CD14-positive monocyte (primary cell): ENCODE measurements around the gene CELF1. TPM values are rescaled to one million over a fixed set of nuclear protein-coding genes. Genes with fewer than 3 reads are reported as not detected.

Source experiments
- DNase-seq, 3 donors: peaks; one replicate each; pipeline ENCODE4 v3.0.0-alpha.2; 2011 to 2022
- H2AFZ ChIP-seq: 2 replicates; pipeline ENCODE4 v1.6.0; 2012; ENCODE audit warnings: mild to moderate bottlenecking, low read depth, low read length, inconsistent platforms; ENCODE audit not compliant: insufficient read depth, poor library complexity, severe bottlenecking
- H3K27ac ChIP-seq, 2 donors: 1 replicate in 1 of 2; 2 replicates in 1 of 2; pipeline ENCODE4 v1.5.1; 2012 to 2013; ENCODE audit warnings: low read length in 2 of 2, control low read depth in 1 of 2, inconsistent platforms in 1 of 2, low read depth in 1 of 2, mild to moderate bottlenecking in 1 of 2
- H3K27me3 ChIP-seq, 2 donors: one replicate each; pipeline versions ENCODE4 v1.6.0 to v1.6.1; 2011 to 2013; ENCODE audit warnings: low read length in 2 of 2; ENCODE audit not compliant: control insufficient read depth in 2 of 2, insufficient read depth in 2 of 2
- H3K36me3 ChIP-seq, 2 donors: replicated peaks in 1 of 2; 1 replicate in 1 of 2; 2 replicates in 1 of 2; pipeline versions ENCODE4 v1.5.1 to v1.6.1; 2012 to 2013; ENCODE audit warnings: low read length in 2 of 2, control low read depth in 1 of 2, inconsistent platforms in 1 of 2, mild to moderate bottlenecking in 1 of 2; ENCODE audit not compliant: insufficient read depth in 2 of 2, control insufficient read depth in 1 of 2
- H3K4me1 ChIP-seq, 2 donors: 1 replicate in 1 of 2; 2 replicates in 1 of 2; pipeline versions ENCODE4 v1.5.1 to v1.6.1; 2012 to 2013; ENCODE audit warnings: low read length in 2 of 2, control low read depth in 1 of 2, inconsistent platforms in 1 of 2, mild to moderate bottlenecking in 1 of 2, moderate library complexity in 1 of 2; ENCODE audit not compliant: insufficient read depth in 2 of 2, control insufficient read depth in 1 of 2
- H3K4me2 ChIP-seq: replicated peaks from 2 replicates; pipeline ENCODE3; 2012; ENCODE audit warnings: low read length, moderate library complexity, mild to moderate bottlenecking; ENCODE audit not compliant: poor library complexity, severe bottlenecking; ENCODE audit errors: extremely low read depth
- H3K4me3 ChIP-seq, 3 experiments: fragments of 200-600 bp in 1 of 3; sonication (generic) in 1 of 3; replicated peaks in 1 of 3; 1 replicate in 2 of 3; 2 replicates in 1 of 3; pipeline ENCODE4 v1.5.1; 2011 to 2013; ENCODE audit warnings: low read length in 3 of 3, mild to moderate bottlenecking in 3 of 3, control low read depth in 2 of 3, low read depth in 2 of 3, inconsistent platforms in 1 of 3, moderate library complexity in 1 of 3
- H3K79me2 ChIP-seq: 2 replicates; pipeline ENCODE4 v1.6.0; 2012; ENCODE audit warnings: mild to moderate bottlenecking, control low read depth, inconsistent platforms, low read length, moderate library complexity; ENCODE audit not compliant: insufficient read depth
- H3K9ac ChIP-seq: 2 replicates; pipeline ENCODE4 v1.6.0; 2017; ENCODE audit warnings: low read length, mild to moderate bottlenecking; ENCODE audit not compliant: insufficient read depth, poor library complexity, severe bottlenecking
- H3K9me3 ChIP-seq, 2 donors: replicated peaks in 1 of 2; 1 replicate in 1 of 2; 2 replicates in 1 of 2; pipeline versions ENCODE4 v1.5.1 to v1.6.1; 2012 to 2013; ENCODE audit warnings: low read length in 2 of 2, control low read depth in 1 of 2; ENCODE audit not compliant: control insufficient read depth in 1 of 2, insufficient read depth in 1 of 2
- H4K20me1 ChIP-seq: 2 replicates; pipeline ENCODE4 v1.6.0; 2012; ENCODE audit warnings: mild to moderate bottlenecking, low read length, control low read depth, moderate library complexity; ENCODE audit not compliant: insufficient read depth
- H3K27ac Mint-ChIP-seq, 7 donors: one replicate each; pipeline ENCODE4 v1.8.0; 2020; ENCODE audit warnings: mild to moderate bottlenecking in 7 of 7, mixed read lengths in 7 of 7, moderate library complexity in 6 of 7, inconsistent platforms in 2 of 7
- H3K27me3 Mint-ChIP-seq, 3 donors: one replicate each; pipeline ENCODE4 v1.8.0; 2021 to 2022; ENCODE audit warnings: low read depth in 3 of 3, mild to moderate bottlenecking in 3 of 3, mixed read lengths in 3 of 3, moderate library complexity in 3 of 3, inconsistent platforms in 1 of 3
- H3K36me3 Mint-ChIP-seq, 2 donors: one replicate each; pipeline ENCODE4 v1.8.0; 2020; ENCODE audit warnings: mixed read lengths in 2 of 2, inconsistent platforms in 1 of 2, mild to moderate bottlenecking in 1 of 2
- H3K4me1 Mint-ChIP-seq: one replicate; pipeline ENCODE4 v1.8.0; 2020; ENCODE audit warnings: mild to moderate bottlenecking, mixed read lengths
- H3K4me3 Mint-ChIP-seq, 2 donors: one replicate each; pipeline ENCODE4 v1.8.0; 2020; ENCODE audit warnings: mild to moderate bottlenecking in 2 of 2, mixed read lengths in 2 of 2, moderate library complexity in 1 of 2
- H3K9me3 Mint-ChIP-seq, 7 donors: one replicate each; pipeline ENCODE4 v1.8.0; 2020 to 2022; ENCODE audit warnings: mixed read lengths in 7 of 7, mild to moderate bottlenecking in 6 of 7, moderate library complexity in 6 of 7, inconsistent platforms in 2 of 7
- WGBS: methylation state at CpG from one replicate; pipeline ENCODE4 v1.1.5; 2013; ENCODE audit warnings: missing lambda C conversion rate; ENCODE audit not compliant: insufficient coverage; 5-methylcytosine and 5-hydroxymethylcytosine counted together
- intact Hi-C, 2 donors: fragments of 100-400 bp; cut with micrococcal nuclease; formaldehyde crosslinking; loops; one replicate each; pipeline versions ENCODE4 v1.15.0 to v1.15.1; 2023
- polyA plus RNA-seq, 3 donors: library from polyadenylated mRNA; depleted of rRNA in 1 of 3; unstranded in 2 of 3; stranded (reverse) in 1 of 3; fragments of 300-500 nt in 2 of 3; fragments of >200 nt in 1 of 3; fragmentation: Illumina TruSeq in 2 of 3; gene quantifications; 1 replicate in 2 of 3; 2 replicates in 1 of 3; pipeline ENCODE4 v1.2.3, GENCODE V29; 2012 to 2021
- TF ChIP-seq, protein P1 (sequence below): fragments of 200-600 bp; IDR thresholded peaks from one replicate; pipeline ENCODE4 v1.8.0; 2022; ENCODE audit warnings: antibody characterized with exemption, mild to moderate bottlenecking

Gene CELF1
- polyA plus RNA-seq, 3 donors = 27.2 to 117 (median 39.9) TPM

DNA sequence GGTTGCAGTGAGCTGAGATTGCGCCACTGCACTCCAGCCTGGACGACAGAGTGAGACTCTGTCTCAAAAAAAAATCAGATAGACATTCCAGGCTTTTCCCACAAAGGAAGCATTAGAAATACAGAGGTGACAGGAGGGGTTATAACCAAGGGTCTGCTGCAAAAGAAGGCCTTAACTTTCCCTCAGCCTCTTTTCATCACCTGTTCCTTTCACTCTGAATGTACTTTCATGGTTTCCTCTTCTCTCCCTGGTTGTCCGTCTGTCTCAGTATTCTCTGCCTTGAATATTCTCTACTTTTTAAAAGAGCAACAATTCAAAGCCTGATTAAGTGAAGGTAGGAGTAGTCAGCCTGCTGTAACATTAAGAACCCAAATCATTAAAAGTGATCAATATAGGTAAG lies 50.2 kb downstream of the CELF1 start:
- H3K36me3 Mint-ChIP-seq = peaks cover 18 to 33% of the 10 kb centered on the region in 2 donors
- H4K20me1 ChIP-seq = peaks cover 99% of the 10 kb centered on the region
- peaks cover 58% of the 10 kb centered on the region for H3K4me1 Mint-ChIP-seq

DNA sequence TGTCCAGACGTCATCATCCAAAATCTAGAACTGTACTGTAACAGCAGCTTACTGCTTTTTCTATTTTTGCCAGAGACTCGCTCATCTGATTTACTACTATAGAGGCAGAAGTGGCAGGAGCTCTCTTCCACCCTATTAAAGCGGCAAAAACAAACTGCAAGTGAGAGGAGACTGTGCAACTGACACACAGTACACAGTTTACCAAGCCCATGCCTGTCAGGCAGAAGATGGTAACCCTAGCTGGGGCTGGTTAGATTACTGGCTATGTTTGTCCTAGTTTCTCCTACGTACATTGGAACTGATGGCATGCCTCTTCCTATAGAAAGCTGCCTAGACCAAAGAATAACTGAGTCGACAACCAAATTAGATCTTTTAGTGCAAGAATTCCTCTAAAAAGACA lies 51.8 kb downstream of the CELF1 start:
- Mint-ChIP-seq H3K4me3 (no peak overlapping the region), H3K9me3 (no peaks in the 10 kb centered on the region), H3K27me3 (no peaks in the 10 kb centered on the region), H3K4me1 (peaks cover 45% of the 10 kb centered on the region), H3K27ac (peak overlapping the region in 5 of 7 donors; percentile 30 to 93 (median 86)), H3K36me3 (peaks cover 22 to 30% of the 10 kb centered on the region in 2 donors)
- H3K36me3 ChIP-seq = peaks cover 0 to 14% of the 10 kb centered on the region in 2 donors
- no peak for DNase-seq
- H3K4me1 ChIP-seq = peaks cover 47 to 50% of the 10 kb centered on the region in 2 donors
- no peak overlapping the region for H3K4me3 ChIP-seq
- peaks cover 93% of the 10 kb centered on the region for H3K79me2 ChIP-seq
- 100% methylated on average over 1 of the region's 5 CpGs for WGBS
- TF ChIP-seq, protein P1, sequence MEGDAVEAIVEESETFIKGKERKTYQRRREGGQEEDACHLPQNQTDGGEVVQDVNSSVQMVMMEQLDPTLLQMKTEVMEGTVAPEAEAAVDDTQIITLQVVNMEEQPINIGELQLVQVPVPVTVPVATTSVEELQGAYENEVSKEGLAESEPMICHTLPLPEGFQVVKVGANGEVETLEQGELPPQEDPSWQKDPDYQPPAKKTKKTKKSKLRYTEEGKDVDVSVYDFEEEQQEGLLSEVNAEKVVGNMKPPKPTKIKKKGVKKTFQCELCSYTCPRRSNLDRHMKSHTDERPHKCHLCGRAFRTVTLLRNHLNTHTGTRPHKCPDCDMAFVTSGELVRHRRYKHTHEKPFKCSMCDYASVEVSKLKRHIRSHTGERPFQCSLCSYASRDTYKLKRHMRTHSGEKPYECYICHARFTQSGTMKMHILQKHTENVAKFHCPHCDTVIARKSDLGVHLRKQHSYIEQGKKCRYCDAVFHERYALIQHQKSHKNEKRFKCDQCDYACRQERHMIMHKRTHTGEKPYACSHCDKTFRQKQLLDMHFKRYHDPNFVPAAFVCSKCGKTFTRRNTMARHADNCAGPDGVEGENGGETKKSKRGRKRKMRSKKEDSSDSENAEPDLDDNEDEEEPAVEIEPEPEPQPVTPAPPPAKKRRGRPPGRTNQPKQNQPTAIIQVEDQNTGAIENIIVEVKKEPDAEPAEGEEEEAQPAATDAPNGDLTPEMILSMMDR = no peak
- no peak overlapping the region for H3K4me2 ChIP-seq
- intact Hi-C loops = loop anchor here in 1 of 2 donors (5.0 kb wide), 1 partner anchor 51 kb away; the partner anchor contains the start of gene CELF1
- no peaks in the 10 kb centered on the region for H3K9me3 ChIP-seq
- no peak overlapping the region for H3K9ac ChIP-seq
- peak overlapping the region in 1 of 2 donors; percentile 89 for H3K27ac ChIP-seq
- peaks cover 99% of the 10 kb centered on the region for H4K20me1 ChIP-seq
- H2AFZ ChIP-seq = no peak overlapping the region
- H3K27me3 ChIP-seq = no peaks in the 10 kb centered on the region

More for the DNA sequence above, 50.2 kb downstream of the CELF1 start:
- Histone ChIP-seq H3K4me2 (no peak overlapping the region), H3K79me2 (peaks cover 93% of the 10 kb centered on the region), H3K4me1 (peaks cover 52 to 56% of the 10 kb centered on the region in 2 donors), H3K9me3 (no peaks in the 10 kb centered on the region), H3K36me3 (no peaks in the 10 kb centered on the region), H3K9ac (no peak overlapping the region), H3K27me3 (no peaks in the 10 kb centered on the region), H2AFZ (no peak overlapping the region), H3K27ac (peak overlapping the region in 1 of 2 donors; percentile 45), H3K4me3 (no peak overlapping the region)
- intact Hi-C loops = loop anchor here in 1 of 2 donors (5.0 kb wide), 1 partner anchor 50 kb away; the partner anchor contains the start of gene CELF1
- Mint-ChIP-seq H3K4me3 (no peak overlapping the region), H3K27me3 (no peaks in the 10 kb centered on the region), H3K27ac (peak overlapping the region in 2 of 7 donors; percentile 40 to 44), H3K9me3 (no peaks in the 10 kb centered on the region)
- no peak for DNase-seq
- WGBS = 33% methylated on average over 1 of the region's 3 CpGs
- TF ChIP-seq, protein P1 = no peak
